ENCODE measurements around the gene GMCL1.

The GMCL1 gene

GRCh38 chr2:69846182-69847067 lies 17.0 kb downstream of the GMCL1 start:
- TF ChIP-seq, protein P1, sequence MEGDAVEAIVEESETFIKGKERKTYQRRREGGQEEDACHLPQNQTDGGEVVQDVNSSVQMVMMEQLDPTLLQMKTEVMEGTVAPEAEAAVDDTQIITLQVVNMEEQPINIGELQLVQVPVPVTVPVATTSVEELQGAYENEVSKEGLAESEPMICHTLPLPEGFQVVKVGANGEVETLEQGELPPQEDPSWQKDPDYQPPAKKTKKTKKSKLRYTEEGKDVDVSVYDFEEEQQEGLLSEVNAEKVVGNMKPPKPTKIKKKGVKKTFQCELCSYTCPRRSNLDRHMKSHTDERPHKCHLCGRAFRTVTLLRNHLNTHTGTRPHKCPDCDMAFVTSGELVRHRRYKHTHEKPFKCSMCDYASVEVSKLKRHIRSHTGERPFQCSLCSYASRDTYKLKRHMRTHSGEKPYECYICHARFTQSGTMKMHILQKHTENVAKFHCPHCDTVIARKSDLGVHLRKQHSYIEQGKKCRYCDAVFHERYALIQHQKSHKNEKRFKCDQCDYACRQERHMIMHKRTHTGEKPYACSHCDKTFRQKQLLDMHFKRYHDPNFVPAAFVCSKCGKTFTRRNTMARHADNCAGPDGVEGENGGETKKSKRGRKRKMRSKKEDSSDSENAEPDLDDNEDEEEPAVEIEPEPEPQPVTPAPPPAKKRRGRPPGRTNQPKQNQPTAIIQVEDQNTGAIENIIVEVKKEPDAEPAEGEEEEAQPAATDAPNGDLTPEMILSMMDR (IDR thresholded peaks at IDR 0.05): no peak
- Mint-ChIP-seq H3K27me3 (ENCODE audit: low read depth, poor library complexity) (no peaks in the 10 kb centered on the region), H3K4me1 (no peaks in the 10 kb centered on the region), H3K9me3 (no peaks in the 10 kb centered on the region), H3K4me3 (no peak overlapping the region), H3K27ac (no peak overlapping the region), H3K36me3 (ENCODE audit: low read depth) (peaks cover 44% of the 10 kb centered on the region)
- DNase-seq: no peak

GRCh38 chr2:69847068-69847828 lies 17.8 kb downstream of the GMCL1 start:
- DNase-seq: no peak
- Mint-ChIP-seq H3K27ac (no peak overlapping the region), H3K9me3 (no peaks in the 10 kb centered on the region), H3K4me3 (no peak overlapping the region), H3K27me3 (ENCODE audit: low read depth, poor library complexity) (no peaks in the 10 kb centered on the region), H3K4me1 (no peaks in the 10 kb centered on the region), H3K36me3 (ENCODE audit: low read depth) (peaks cover 42% of the 10 kb centered on the region)
- TF ChIP-seq, protein P1 (IDR thresholded peaks at IDR 0.05): no peak

DNA sequence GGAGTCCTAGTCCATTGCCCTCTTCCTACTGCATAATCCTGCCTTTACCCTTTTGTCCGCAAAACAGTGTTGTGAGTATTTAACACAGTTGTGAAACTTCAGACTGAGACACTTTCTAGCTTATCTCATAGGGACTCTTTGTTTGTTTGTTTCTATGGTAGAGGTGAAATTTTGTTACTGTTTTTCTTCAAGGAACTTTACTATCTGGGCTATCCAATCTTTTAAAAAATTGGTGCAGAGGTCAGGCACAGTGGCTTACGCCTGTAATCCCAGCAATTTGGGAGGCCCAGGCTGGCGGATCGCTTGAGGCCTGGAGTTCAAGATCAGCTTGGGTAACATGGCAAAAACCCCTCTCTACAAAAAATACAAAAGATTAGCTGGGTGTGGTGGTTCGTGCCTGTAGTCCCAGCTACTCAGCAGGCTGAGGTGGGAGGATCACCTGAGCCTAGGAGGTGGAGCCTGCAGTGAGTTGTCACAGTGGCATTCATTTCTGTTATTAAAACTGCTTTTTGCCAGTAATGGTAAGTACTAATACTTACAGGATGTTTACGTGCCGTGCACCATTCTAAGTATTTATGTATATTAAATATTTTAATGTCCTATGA lies 18.8 kb downstream of the GMCL1 start:
- peak overlapping the region; percentile 61 for H3K27ac Mint-ChIP-seq
- H3K9me3 Mint-ChIP-seq: no peaks in the 10 kb centered on the region
- no peaks in the 10 kb centered on the region for H3K4me1 Mint-ChIP-seq
- peaks cover 42% of the 10 kb centered on the region for H3K36me3 Mint-ChIP-seq (ENCODE audit: low read depth)
- no peaks in the 10 kb centered on the region for H3K27me3 Mint-ChIP-seq (ENCODE audit: low read depth, poor library complexity)
- TF ChIP-seq, protein P1 (IDR thresholded peaks at IDR 0.05): no peak
- no peak for DNase-seq
- no peak overlapping the region for H3K4me3 Mint-ChIP-seq

GRCh38 chr2:69858261-69858660 lies 28.8 kb downstream of the GMCL1 start:
- TF ChIP-seq, protein P1 (IDR thresholded peaks at IDR 0.05): no peak
- no peak for DNase-seq
- no peak overlapping the region for H3K27ac Mint-ChIP-seq

DNA sequence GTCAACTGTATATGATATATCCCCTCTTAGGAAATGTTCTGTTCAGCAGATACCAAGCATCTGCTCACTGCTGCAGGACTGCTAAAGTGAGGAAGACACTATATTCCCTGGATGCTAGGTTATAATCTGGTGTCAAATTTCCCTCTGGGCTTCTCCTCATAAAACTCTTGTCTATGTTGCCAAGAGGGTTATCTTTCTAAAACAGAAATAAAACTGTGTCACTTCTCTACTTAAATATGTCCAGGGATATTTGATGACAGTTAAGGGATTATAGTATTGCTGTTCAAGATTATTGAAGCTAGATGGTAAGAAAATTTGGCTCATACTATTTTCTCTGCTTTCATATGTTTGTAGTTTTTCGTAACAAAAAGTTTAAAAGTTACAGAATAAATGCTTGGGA lies 33.8 kb downstream of the GMCL1 start:
- no peak overlapping the region for H3K4me3 Mint-ChIP-seq
- peaks cover 33% of the 10 kb centered on the region for H3K36me3 Mint-ChIP-seq (ENCODE audit: low read depth)
- TF ChIP-seq, protein P1 (IDR thresholded peaks at IDR 0.05): no peak
- no peaks in the 10 kb centered on the region for H3K27me3 Mint-ChIP-seq (ENCODE audit: low read depth, poor library complexity)
- no peak for DNase-seq
- H3K9me3 Mint-ChIP-seq: no peaks in the 10 kb centered on the region
- no peak overlapping the region for H3K27ac Mint-ChIP-seq
- H3K4me1 Mint-ChIP-seq: no peaks in the 10 kb centered on the region

More at GRCh38 chr2:69858261-69858660, 28.8 kb downstream of the GMCL1 start:
- no peak overlapping the region for H3K4me3 Mint-ChIP-seq
- peaks cover 9% of the 10 kb centered on the region for H3K36me3 Mint-ChIP-seq (ENCODE audit: low read depth)
- no peaks in the 10 kb centered on the region for H3K4me1 Mint-ChIP-seq
- no peaks in the 10 kb centered on the region for H3K27me3 Mint-ChIP-seq (ENCODE audit: low read depth, poor library complexity)
- no peaks in the 10 kb centered on the region for H3K9me3 Mint-ChIP-seq
